SK-N-SH (cell line): ENCODE measurements around the gene UTP4. TPM values are rescaled to one million over a fixed set of nuclear protein-coding genes. Genes with fewer than 3 reads are reported as not detected.

ENCODE experiments used
- CTCF ChIA-PET: fragments of 300-600, 350-600 bp; formaldehyde crosslinking; extraction: SDS; loops from one replicate; lab custom pipeline; 2021; lab: Yijun Ruan, JAX
- POLR2A ChIA-PET: fragments of 350-600 bp; sonication (Branson Sonifier 250); formaldehyde crosslinking; extraction: SDS; loops from one replicate; lab custom pipeline; 2020; ENCODE audit warnings: antibody characterized with exemption, inconsistent platforms; lab: Yijun Ruan, JAX
- DNase-seq: peaks from one replicate; pipeline ENCODE4 v3.0.0; 2012
- H2AFZ ChIP-seq: fragments of 200-600 bp; sonication (generic); 2 replicates; pipeline ENCODE4 v1.8.1; 2016; ENCODE audit warnings: antibody characterized with exemption, mild to moderate bottlenecking, low read depth
- H3F3A ChIP-seq: fragments of 200-600 bp; sonication (generic); replicated peaks from 2 replicates; pipeline ENCODE3; 2016; ENCODE audit warnings: antibody characterized with exemption, mild to moderate bottlenecking; ENCODE audit not compliant: insufficient read depth
- H3K27ac ChIP-seq, 2 experiments: fragments of 200-500 bp in 1 of 2; fragments of 200-600 bp in 1 of 2; sonication (Bioruptor generic) in 1 of 2; sonication (generic), shearing (Covaris generic) in 1 of 2; 2 replicates each; pipeline versions ENCODE4 v1.5.1 to v1.6.1; 2014 to 2016; ENCODE audit warnings: low read depth in 2 of 2, inconsistent platforms in 1 of 2, low read length in 1 of 2, mild to moderate bottlenecking in 1 of 2, mixed read lengths in 1 of 2
- H3K27me3 ChIP-seq: fragments of 200-600 bp; sonication (generic), shearing (Covaris generic); 2 replicates; pipeline ENCODE4 v1.6.1; 2016; ENCODE audit warnings: mixed run types; ENCODE audit not compliant: insufficient read depth
- H3K36me3 ChIP-seq, 2 experiments: fragments of 200-500 bp in 1 of 2; fragments of 200-600 bp in 1 of 2; sonication (Bioruptor generic) in 1 of 2; sonication (generic) in 1 of 2; replicated peaks in 1 of 2; 2 replicates each; pipeline versions ENCODE3 to v1.5.1; 2014 to 2016; ENCODE audit warnings: low read length in 1 of 2, mild to moderate bottlenecking in 1 of 2; ENCODE audit not compliant: insufficient read depth in 2 of 2, control insufficient read depth in 1 of 2
- H3K4me1 ChIP-seq, 2 experiments: fragments of 200-500 bp in 1 of 2; fragments of 200-600 bp in 1 of 2; sonication (Bioruptor generic) in 1 of 2; sonication (generic), shearing (Covaris generic) in 1 of 2; 2 replicates each; pipeline versions ENCODE4 v1.5.1 to v1.6.1; 2014 to 2016; ENCODE audit warnings: low read depth in 1 of 2, low read length in 1 of 2, mixed run types in 1 of 2; ENCODE audit not compliant: insufficient read depth in 2 of 2, control insufficient read depth in 1 of 2
- H3K4me2 ChIP-seq: fragments of 200-600 bp; sonication (generic), shearing (Covaris generic); 2 replicates; pipeline ENCODE4 v1.6.1; 2017; ENCODE audit warnings: mixed run types
- H3K4me3 ChIP-seq, 2 experiments: fragments of 200-500 bp in 1 of 2; fragments of 200-600 bp in 1 of 2; sonication (Bioruptor generic) in 1 of 2; sonication (generic), shearing (Covaris generic) in 1 of 2; 2 replicates each; pipeline versions ENCODE4 v1.5.1 to v1.8.1; 2014 to 2016; ENCODE audit warnings: low read depth in 2 of 2, inconsistent platforms in 1 of 2, low read length in 1 of 2, mild to moderate bottlenecking in 1 of 2, mixed read lengths in 1 of 2, moderate library complexity in 1 of 2
- H3K79me2 ChIP-seq: fragments of 200-600 bp; sonication (generic); 2 replicates; pipeline ENCODE4 v1.8.1; 2017; ENCODE audit warnings: mild to moderate bottlenecking; ENCODE audit not compliant: insufficient read depth
- H3K9ac ChIP-seq: fragments of 200-600 bp; sonication (generic); 2 replicates; pipeline ENCODE4 v1.6.1; 2017; ENCODE audit warnings: mixed run types
- H3K9me2 ChIP-seq: fragments of 200-600 bp; sonication (generic); 2 replicates; pipeline ENCODE4 v1.6.1; 2017; ENCODE audit warnings: mixed run types
- H3K9me3 ChIP-seq: fragments of 200-600 bp; sonication (generic); 2 replicates; pipeline ENCODE4 v1.6.1; 2017; ENCODE audit warnings: mixed run types, mild to moderate bottlenecking, moderate library complexity
- H4K20me1 ChIP-seq: fragments of 200-600 bp; sonication (generic); 2 replicates; pipeline ENCODE4 v1.6.1; 2017; ENCODE audit warnings: mild to moderate bottlenecking, mixed run types; ENCODE audit not compliant: insufficient read depth
- ELF1 ChIP-seq: IDR thresholded peaks from 2 replicates; pipeline ENCODE4 v1.4.0; 2012
- GATA2 ChIP-seq: sonication (generic); formaldehyde crosslinking; IDR thresholded peaks from 2 replicates; pipeline ENCODE4 v1.5.0; 2020; ENCODE audit warnings: mild to moderate bottlenecking, missing genetic modification reagents
- PBX3 ChIP-seq: IDR thresholded peaks from 2 replicates; pipeline ENCODE4; 2012
- POLR2AphosphoS5 ChIP-seq: IDR thresholded peaks from 2 replicates; pipeline ENCODE4 v1.6.1; 2012; ENCODE audit warnings: low read depth, low read length
- RAD21 ChIP-seq: IDR thresholded peaks from 2 replicates; pipeline ENCODE4 v1.6.1; 2012; ENCODE audit warnings: mild to moderate bottlenecking, low read length
- SIN3A ChIP-seq: IDR thresholded peaks from 2 replicates; pipeline ENCODE4 v1.6.1; 2012; ENCODE audit warnings: low read depth, mild to moderate bottlenecking, low read length, moderate library complexity, borderline replicate concordance
- USF2 ChIP-seq: fragments of 150-350 bp; IDR thresholded peaks from 2 replicates; pipeline ENCODE4 v1.6.1; 2017; ENCODE audit warnings: antibody characterized with exemption, low read length, low read depth, borderline replicate concordance
- ZBTB33 ChIP-seq: IDR thresholded peaks from 2 replicates; pipeline ENCODE4 v1.4.0; 2012; ENCODE audit warnings: low read depth, borderline replicate concordance
- WGBS: methylation state at CpG from one replicate; pipeline ENCODE4 v1.1.6; 2017; ENCODE audit warnings: low lambda C conversion rate; 5-methylcytosine and 5-hydroxymethylcytosine counted together
- polyA plus RNA-seq, 3 experiments: library from polyadenylated mRNA; depleted of rRNA; stranded (reverse); fragments of >200 nt; gene quantifications; 2 replicates each; pipeline ENCODE4 v1.2.3, GENCODE V29; 2012
- TF ChIP-seq, protein P1 (sequence below): IDR thresholded peaks from 2 replicates; pipeline ENCODE4 v1.4.0; 2012; ENCODE audit warnings: low read depth, borderline replicate concordance
- TF ChIP-seq, protein P2 (sequence below): fragments of 150-350 bp; IDR thresholded peaks from 2 replicates; pipeline ENCODE4 v1.6.1; 2016; ENCODE audit warnings: mild to moderate bottlenecking, low read depth, low read length

The UTP4 gene
- polyA plus RNA-seq, 1 of the 3 experiments (the other 2 are of a cell fraction), result 66.5 TPM

- no peak for TF ChIP-seq USF2
Observed at GRCh38 chr16:69127966-69128510, 4.4 kb upstream of the UTP4 start (continued).

- H3K4me2 ChIP-seq, result peak overlapping the region; percentile 74
- 0 out of 2 replicates have a peak overlapping the region, but pooled peaks have one; percentile 5 for H3K9ac ChIP-seq
- no peak for TF ChIP-seq RAD21
- no peak for TF ChIP-seq SIN3A
- TF ChIP-seq ELF1, result no peak
- TF ChIP-seq, protein P1, sequence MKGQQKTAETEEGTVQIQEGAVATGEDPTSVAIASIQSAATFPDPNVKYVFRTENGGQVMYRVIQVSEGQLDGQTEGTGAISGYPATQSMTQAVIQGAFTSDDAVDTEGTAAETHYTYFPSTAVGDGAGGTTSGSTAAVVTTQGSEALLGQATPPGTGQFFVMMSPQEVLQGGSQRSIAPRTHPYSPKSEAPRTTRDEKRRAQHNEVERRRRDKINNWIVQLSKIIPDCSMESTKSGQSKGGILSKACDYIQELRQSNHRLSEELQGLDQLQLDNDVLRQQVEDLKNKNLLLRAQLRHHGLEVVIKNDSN, result no peak
- TF ChIP-seq, protein P2, sequence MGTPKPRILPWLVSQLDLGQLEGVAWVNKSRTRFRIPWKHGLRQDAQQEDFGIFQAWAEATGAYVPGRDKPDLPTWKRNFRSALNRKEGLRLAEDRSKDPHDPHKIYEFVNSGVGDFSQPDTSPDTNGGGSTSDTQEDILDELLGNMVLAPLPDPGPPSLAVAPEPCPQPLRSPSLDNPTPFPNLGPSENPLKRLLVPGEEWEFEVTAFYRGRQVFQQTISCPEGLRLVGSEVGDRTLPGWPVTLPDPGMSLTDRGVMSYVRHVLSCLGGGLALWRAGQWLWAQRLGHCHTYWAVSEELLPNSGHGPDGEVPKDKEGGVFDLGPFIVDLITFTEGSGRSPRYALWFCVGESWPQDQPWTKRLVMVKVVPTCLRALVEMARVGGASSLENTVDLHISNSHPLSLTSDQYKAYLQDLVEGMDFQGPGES, result no peak
- no peak for TF ChIP-seq GATA2 (CRISPR knock-in tag)
- TF ChIP-seq PBX3, result 0 out of 2 replicates have a peak, but pooled peaks have one; percentile 3
- TF ChIP-seq POLR2AphosphoS5, result peak; percentile 35; the same call in 1 of the 2 replicates
- TF ChIP-seq ZBTB33, result no peak
- H4K20me1 ChIP-seq, result peaks cover 38% of the 10 kb centered on the region
- no peak overlapping the region for H2AFZ ChIP-seq
- H3K27ac ChIP-seq, result peak overlapping the region; percentile 3 to 86; a peak in 2 of 4 replicates
- H3K9me3 ChIP-seq, result no peaks in the 10 kb centered on the region
- H3F3A ChIP-seq, result peaks cover 12% of the 10 kb centered on the region
- ChIA-PET CTCF (interaction anchor here (1.0 to 1.7 kb wide), 8 partner anchors 9 to 601 kb away, joined by 3 to 8 read pairs (median 4); no protein-coding TSS in a partner anchor), POLR2A (interaction anchor here (0.6 kb wide), 1 partner anchor 109 kb away, joined by 3 read pairs; no protein-coding TSS in a partner anchor)
- H3K9me2 ChIP-seq, result no peaks in the 10 kb centered on the region
- H3K4me3 ChIP-seq, result peak overlapping the region; percentile 79 to 88; a peak in 2 of 4 replicates
- no peak for DNase-seq
- 77% methylated on average over 6 of the region's 6 CpGs for whole genome bisulfite sequencing
- no peaks in the 10 kb centered on the region for H3K27me3 ChIP-seq
- H3K36me3 ChIP-seq, result peaks cover 24 to 41% of the 10 kb centered on the region in 2 experiments
- peaks cover 96% of the 10 kb centered on the region for H3K79me2 ChIP-seq
- peaks cover 11 to 14% of the 10 kb centered on the region in 2 experiments; a peak in 3 of 4 replicates for H3K4me1 ChIP-seq
Observed at GRCh38 chr16:69130461-69130860, 2.0 kb upstream of the UTP4 start.
